MM.1S (cell line): ENCODE data around the gene HADH.

Source experiments
- CTCF ChIP-seq: fragments of 300-600 bp; sonication (generic); IDR thresholded peaks from 2 replicates; pipeline ENCODE4 v1.5.1; 2016; ENCODE audit warnings: antibody characterized with exemption, low read length, mixed read lengths
- EZH2phosphoT487 ChIP-seq: fragments of 300-600 bp; sonication (generic); IDR thresholded peaks from 2 replicates; pipeline ENCODE4 v1.6.1; 2018; ENCODE audit warnings: antibody characterized with exemption, low read length

- TF ChIP-seq CTCF (no peak), EZH2phosphoT487 (no peak)
These were observed 66.1 kb downstream of the HADH start for GRCh38 chr4:108055787-108056186.
